ENCODE results near the gene MASP2.

DNA sequence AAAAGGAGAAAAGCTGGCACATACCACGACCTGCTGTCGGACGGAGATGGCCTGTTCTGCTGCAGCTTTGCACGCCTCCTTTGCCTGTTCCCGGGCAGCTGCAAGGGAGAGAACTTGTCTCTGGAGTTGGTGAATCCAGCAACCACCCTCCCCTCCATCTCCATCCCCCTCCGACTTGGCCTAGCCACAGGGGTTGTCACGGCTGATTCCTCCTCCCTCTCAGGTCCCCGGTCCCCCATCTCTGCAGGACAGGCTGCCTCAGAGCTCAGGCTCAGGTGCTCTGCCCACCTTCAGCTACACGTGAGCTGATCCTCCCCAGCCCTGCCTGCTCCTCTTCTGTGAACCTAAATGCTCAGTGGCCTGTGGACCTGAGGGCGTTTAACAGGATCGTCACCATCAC is 23.8 kb upstream of the MASP2 start:
- TF ChIP-seq TAF1 (IDR thresholded peaks at IDR 0.05; ENCODE audit: low read depth, low read length) (no peak), POLR2A (IDR thresholded peaks at IDR 0.05; ENCODE audit: low read depth, low read length) (no peak), POLR2AphosphoS5 (IDR thresholded peaks at IDR 0.05; ENCODE audit: low read depth, low read length) (no peak), SPI1 (IDR thresholded peaks at IDR 0.05; ENCODE audit: low read depth, low read length) (no peak), PAX5 (IDR thresholded peaks at IDR 0.05; ENCODE audit: insufficient read depth, low read length, severe bottlenecking) (no peak), POU2F2 (IDR thresholded peaks at IDR 0.05; ENCODE audit: low read depth, low read length) (no peak)

All from GM12891 (cell line).